Measurements from ENCODE around the gene GMEB2. TPM values are rescaled to one million over a fixed set of nuclear protein-coding genes. Genes with fewer than 3 reads are reported as not detected.
"Not testable (repeated sequence)": the region's sequence is repeated elsewhere in the genome, so short reads cannot be mapped to it uniquely, and the experiment has no call there.

Gene GMEB2
- total RNA-seq, 1 donor from 2014 or later: 11.2 TPM

GRCh38 chr20:63635431-63636141 lies 8.7 kb upstream of the GMEB2 start:
- DNase-seq (ENCODE audit: low spot score): no peak
- H3K27ac Mint-ChIP-seq (ENCODE audit: unreplicated experiment): no peak overlapping the region
- H3K4me1 Mint-ChIP-seq (ENCODE audit: unreplicated experiment): peaks cover 3% of the 10 kb centered on the region
- H3K36me3 Mint-ChIP-seq (ENCODE audit: low read depth, unreplicated experiment): no peaks in the 10 kb centered on the region
- TF ChIP-seq CTCF (IDR thresholded peaks at IDR 0.05; ENCODE audit: unreplicated experiment): no peak
- H3K27me3 Mint-ChIP-seq (ENCODE audit: unreplicated experiment): peaks cover 3% of the 10 kb centered on the region
- no peaks in the 10 kb centered on the region for H3K9me3 Mint-ChIP-seq (ENCODE audit: unreplicated experiment)
- H3K4me3 Mint-ChIP-seq (ENCODE audit: unreplicated experiment): no peak overlapping the region

- peaks cover 6% of the 10 kb centered on the region for H3K4me1 Mint-ChIP-seq (ENCODE audit: unreplicated experiment)
- H3K9me3 Mint-ChIP-seq (ENCODE audit: unreplicated experiment): no peaks in the 10 kb centered on the region
- no peak for DNase-seq (ENCODE audit: low spot score)
- H3K4me3 Mint-ChIP-seq (ENCODE audit: unreplicated experiment): no peak overlapping the region
- no peak overlapping the region for H3K27ac Mint-ChIP-seq (ENCODE audit: unreplicated experiment)
- TF ChIP-seq CTCF (IDR thresholded peaks at IDR 0.05; ENCODE audit: unreplicated experiment): no peak
- H3K36me3 Mint-ChIP-seq (ENCODE audit: low read depth, unreplicated experiment): peaks cover 3% of the 10 kb centered on the region
- no peaks in the 10 kb centered on the region for H3K27me3 Mint-ChIP-seq (ENCODE audit: unreplicated experiment)
These were observed 6.8 kb upstream of the GMEB2 start for GRCh38 chr20:63633732-63634131.

GRCh38 chr20:63631426-63631825 lies 4.5 kb upstream of the GMEB2 start:
- Mint-ChIP-seq H3K4me3 (ENCODE audit: unreplicated experiment) (peak overlapping the region; percentile 56), H3K4me1 (ENCODE audit: unreplicated experiment) (peaks cover 13% of the 10 kb centered on the region), H3K27ac (ENCODE audit: unreplicated experiment) (peak overlapping the region; percentile 79)
- H3K36me3 Mint-ChIP-seq (ENCODE audit: low read depth, unreplicated experiment); H3K9me3 Mint-ChIP-seq (ENCODE audit: unreplicated experiment); H3K27me3 Mint-ChIP-seq (ENCODE audit: unreplicated experiment); DNase-seq (ENCODE audit: low spot score): not testable (repeated sequence)

GRCh38 chr20:63630956-63631355 lies 4.1 kb upstream of the GMEB2 start:
- H3K36me3 Mint-ChIP-seq (ENCODE audit: low read depth, unreplicated experiment); H3K9me3 Mint-ChIP-seq (ENCODE audit: unreplicated experiment); H3K4me3 Mint-ChIP-seq (ENCODE audit: unreplicated experiment); DNase-seq (ENCODE audit: low spot score); H3K27me3 Mint-ChIP-seq (ENCODE audit: unreplicated experiment): not testable (repeated sequence)
- H3K4me1 Mint-ChIP-seq (ENCODE audit: unreplicated experiment): peaks cover 13% of the 10 kb centered on the region
- peak overlapping the region; percentile 79 for H3K27ac Mint-ChIP-seq (ENCODE audit: unreplicated experiment)

GRCh38 chr20:63628246-63628975 lies 1.5 kb upstream of the GMEB2 start:
- Mint-ChIP-seq H3K36me3 (ENCODE audit: low read depth, unreplicated experiment) (peaks cover 9% of the 10 kb centered on the region), H3K4me3 (ENCODE audit: unreplicated experiment) (peak overlapping the region; percentile 89), H3K9me3 (ENCODE audit: unreplicated experiment) (no peaks in the 10 kb centered on the region), H3K4me1 (ENCODE audit: unreplicated experiment) (peaks cover 15% of the 10 kb centered on the region), H3K27ac (ENCODE audit: unreplicated experiment) (peak overlapping the region; percentile 72), H3K27me3 (ENCODE audit: unreplicated experiment) (peaks cover 7% of the 10 kb centered on the region)
- no peak for TF ChIP-seq CTCF (IDR thresholded peaks at IDR 0.05; ENCODE audit: unreplicated experiment)
- no peak for DNase-seq (ENCODE audit: low spot score)

GRCh38 chr20:63627751-63628245 lies 897 bp upstream of the GMEB2 start:
- TF ChIP-seq CTCF (IDR thresholded peaks at IDR 0.05; ENCODE audit: unreplicated experiment): no peak
- no peak overlapping the region for H3K27ac Mint-ChIP-seq (ENCODE audit: unreplicated experiment)
- no peak for DNase-seq (ENCODE audit: low spot score)
- peaks cover 9% of the 10 kb centered on the region for H3K36me3 Mint-ChIP-seq (ENCODE audit: low read depth, unreplicated experiment)
- peaks cover 16% of the 10 kb centered on the region for H3K4me1 Mint-ChIP-seq (ENCODE audit: unreplicated experiment)
- H3K4me3 Mint-ChIP-seq (ENCODE audit: unreplicated experiment): peak overlapping the region; percentile 89
- no peaks in the 10 kb centered on the region for H3K9me3 Mint-ChIP-seq (ENCODE audit: unreplicated experiment)
- H3K27me3 Mint-ChIP-seq (ENCODE audit: unreplicated experiment): peaks cover 7% of the 10 kb centered on the region

All from endothelial cell (in vitro differentiated cells).